Measurements from ENCODE around the gene NTN3.

DNA sequence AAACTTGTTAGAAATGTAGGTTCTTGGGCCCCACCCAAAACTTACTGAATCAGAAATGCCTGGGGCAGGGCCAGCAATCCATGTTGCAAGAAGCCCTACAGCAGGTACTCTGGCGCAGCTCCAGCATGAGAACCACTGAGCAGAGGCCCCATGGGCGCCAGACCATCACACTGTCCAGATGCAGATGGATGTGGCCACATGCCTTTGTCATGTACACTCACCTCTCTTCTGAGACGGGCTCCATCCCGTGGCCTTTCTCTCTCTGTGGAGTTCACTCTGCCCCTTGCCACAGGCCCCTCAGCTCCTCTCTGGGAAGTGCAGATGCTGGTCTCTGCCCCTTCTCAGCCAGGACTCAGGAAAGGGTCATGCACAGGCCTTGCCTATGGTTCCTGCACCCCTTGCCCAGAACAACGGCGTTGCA lies 44.1 kb upstream of the NTN3 start:
- TF ChIP-seq CTCF (IDR thresholded peaks at IDR 0.05) (no peak), POLR2A (IDR thresholded peaks at IDR 0.05) (no peak)
